ENCODE data around the gene PCP2. TPM values are rescaled to one million over a fixed set of nuclear protein-coding genes. Genes with fewer than 3 reads are reported as not detected.

PCP2 gene
- total RNA-seq, 1 experiment from 2014 or later = not detected

DNA sequence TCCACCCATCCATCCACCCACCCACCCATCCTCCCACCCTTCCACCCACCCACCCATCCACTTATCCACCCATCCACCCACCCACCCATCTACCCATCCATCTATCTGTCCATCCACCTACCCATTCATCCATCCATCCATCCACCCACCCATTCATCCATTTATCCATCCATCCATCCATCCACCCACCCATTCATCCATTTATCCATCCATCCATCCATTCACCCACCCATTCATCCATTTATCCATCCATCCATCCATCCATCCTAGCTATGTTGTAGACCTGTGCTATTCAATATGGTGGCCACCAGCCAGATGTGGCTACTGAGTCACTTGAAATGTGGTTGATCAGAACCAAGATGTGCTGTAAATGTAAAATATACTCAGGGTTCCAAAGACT lies 32.8 kb downstream of the PCP2 start:
- no peak overlapping the region for H3K27ac ChIP-seq (ENCODE audit: insufficient read length, low read depth, low read length)
- no peak overlapping the region for H3K27ac Mint-ChIP-seq
- H3K9me3 Mint-ChIP-seq = peaks cover 0 to 2% of the 10 kb centered on the region in 2 experiments; a peak in 1 of 5 replicates
- no peak overlapping the region for H2AK5ac ChIP-seq (ENCODE audit: insufficient read length, low read length)
- no peak overlapping the region for H3K9ac ChIP-seq (ENCODE audit: extremely low read depth, insufficient read length, low read length)
- H3K27me3 Mint-ChIP-seq (ENCODE audit: low read depth) = peaks cover 1% of the 10 kb centered on the region; the same call in 1 of the 2 replicates
- H3K56ac ChIP-seq (ENCODE audit: insufficient read length, low read depth, low read length) = no peak overlapping the region
- H2BK15ac ChIP-seq (ENCODE audit: low read depth, low read length) = no peak overlapping the region
- TF ChIP-seq, protein P1, sequence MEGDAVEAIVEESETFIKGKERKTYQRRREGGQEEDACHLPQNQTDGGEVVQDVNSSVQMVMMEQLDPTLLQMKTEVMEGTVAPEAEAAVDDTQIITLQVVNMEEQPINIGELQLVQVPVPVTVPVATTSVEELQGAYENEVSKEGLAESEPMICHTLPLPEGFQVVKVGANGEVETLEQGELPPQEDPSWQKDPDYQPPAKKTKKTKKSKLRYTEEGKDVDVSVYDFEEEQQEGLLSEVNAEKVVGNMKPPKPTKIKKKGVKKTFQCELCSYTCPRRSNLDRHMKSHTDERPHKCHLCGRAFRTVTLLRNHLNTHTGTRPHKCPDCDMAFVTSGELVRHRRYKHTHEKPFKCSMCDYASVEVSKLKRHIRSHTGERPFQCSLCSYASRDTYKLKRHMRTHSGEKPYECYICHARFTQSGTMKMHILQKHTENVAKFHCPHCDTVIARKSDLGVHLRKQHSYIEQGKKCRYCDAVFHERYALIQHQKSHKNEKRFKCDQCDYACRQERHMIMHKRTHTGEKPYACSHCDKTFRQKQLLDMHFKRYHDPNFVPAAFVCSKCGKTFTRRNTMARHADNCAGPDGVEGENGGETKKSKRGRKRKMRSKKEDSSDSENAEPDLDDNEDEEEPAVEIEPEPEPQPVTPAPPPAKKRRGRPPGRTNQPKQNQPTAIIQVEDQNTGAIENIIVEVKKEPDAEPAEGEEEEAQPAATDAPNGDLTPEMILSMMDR (conservative IDR thresholded peaks at IDR 0.05) = no peak
- H3K4ac ChIP-seq (ENCODE audit: low read depth, low read length) = no peak overlapping the region
- H4K91ac ChIP-seq (ENCODE audit: insufficient read length, low read depth, low read length) = no peak overlapping the region
- H3K9me3 ChIP-seq (ENCODE audit: control insufficient read depth, low read depth, low read length) = no peaks in the 10 kb centered on the region
- no peak overlapping the region for H4K8ac ChIP-seq (replicated peaks; ENCODE audit: insufficient read length, low read depth, low read length)
- no peaks in the 10 kb centered on the region; the same call in 1 of the 2 replicates for H3K79me2 ChIP-seq (ENCODE audit: insufficient read depth, low read length)
- no peak overlapping the region for H3K14ac ChIP-seq (ENCODE audit: insufficient read depth, low read length)
- H4K5ac ChIP-seq (ENCODE audit: insufficient read length, low read depth, low read length) = no peak overlapping the region
- no peak overlapping the region for H2BK20ac ChIP-seq (ENCODE audit: low read depth, low read length, poor library complexity, severe bottlenecking)
- peaks cover 18 to 36% of the 10 kb centered on the region in 2 experiments for H3K4me1 Mint-ChIP-seq
- no peak overlapping the region for H2AFZ ChIP-seq (ENCODE audit: low read length)
- no peak overlapping the region for H2BK12ac ChIP-seq (ENCODE audit: insufficient read length, low read depth, low read length)
- H3K23ac ChIP-seq (ENCODE audit: insufficient read length, low read depth, low read length) = no peak overlapping the region
- no peaks in the 10 kb centered on the region; the same call in 1 of the 2 replicates for H3K4me1 ChIP-seq (ENCODE audit: insufficient read depth, low read length)
- no peak overlapping the region for H2BK5ac ChIP-seq (ENCODE audit: insufficient read length, low read length)
- H2BK120ac ChIP-seq (ENCODE audit: low read depth, low read length, poor library complexity, severe bottlenecking) = no peak overlapping the region
- H3K27me3 ChIP-seq (ENCODE audit: insufficient read depth, low read length) = no peaks in the 10 kb centered on the region
- H4K20me1 ChIP-seq (ENCODE audit: control insufficient read depth, insufficient read depth, insufficient read length) = no peaks in the 10 kb centered on the region
- no peak for DNase-seq
- no peak overlapping the region for H3K18ac ChIP-seq (ENCODE audit: insufficient read length, low read depth, low read length)
- H3K79me1 ChIP-seq (ENCODE audit: insufficient read depth, low read depth, low read length, poor library complexity, severe bottlenecking) = peaks cover 7% of the 10 kb centered on the region
- H3T11ph ChIP-seq (ENCODE audit: low read length) = no peak overlapping the region
- no peak overlapping the region for H3K4me2 ChIP-seq (ENCODE audit: insufficient read depth, insufficient read length, low read length)
- peaks cover 7 to 23% (median 20%) of the 10 kb centered on the region in 3 experiments for H3K36me3 Mint-ChIP-seq (ENCODE audit: insufficient read depth in 1 of 3, low read depth in 3 of 3)
- H3K4me3 Mint-ChIP-seq = no peak overlapping the region
- H3K23me2 ChIP-seq (ENCODE audit: insufficient read length, low read depth, low read length, poor library complexity, severe bottlenecking) = peaks cover 9% of the 10 kb centered on the region
